WTC11 (cell line): ENCODE data around the gene USH2A. TPM values are rescaled to one million over a fixed set of nuclear protein-coding genes. Genes with fewer than 3 reads are reported as not detected.

Experiments used
- ATAC-seq: fragments of 200-7000 bp; cut with Tn5 transposase; 2 replicates; pipeline ENCODE4 v1.10.0; 2021; ENCODE audit warnings: mild to moderate bottlenecking, moderate library complexity
- CTCF ChIA-PET: fragments of 300-600 bp; sonication (Branson Sonifier 250); formaldehyde crosslinking; loops from one replicate; lab custom pipeline; 2021; ENCODE audit warnings: antibody characterized with exemption; lab: Charles Lee
- POLR2A ChIA-PET: fragments of 350-600 bp; sonication (Branson Sonifier 250); formaldehyde crosslinking; loops from one replicate; lab custom pipeline; 2021; ENCODE audit warnings: antibody characterized with exemption; lab: Charles Lee
- DNase-seq: peaks from one replicate; pipeline ENCODE4 v3.0.0; 2021; ENCODE audit warnings: low spot score
- H3K27ac Mint-ChIP-seq: 2 replicates; pipeline ENCODE4 v1.8.0; 2021; ENCODE audit warnings: mixed read lengths
- H3K27me3 Mint-ChIP-seq: 2 replicates; pipeline ENCODE4 v1.8.0; 2021; ENCODE audit warnings: low read depth, mild to moderate bottlenecking, moderate library complexity, mixed read lengths
- H3K36me3 Mint-ChIP-seq: 2 replicates; pipeline ENCODE4 v1.8.0; 2021; ENCODE audit warnings: mixed read lengths
- H3K4me1 Mint-ChIP-seq: 2 replicates; pipeline ENCODE4 v1.8.0; 2022; ENCODE audit warnings: mixed read lengths
- H3K4me3 Mint-ChIP-seq: 2 replicates; pipeline ENCODE4 v1.8.0; 2021; ENCODE audit warnings: mild to moderate bottlenecking, moderate library complexity, mixed read lengths
- H3K9me3 Mint-ChIP-seq: 2 replicates; pipeline ENCODE4 v1.8.0; 2021; ENCODE audit warnings: mixed read lengths
- ATF3 ChIP-seq: sonication (generic); formaldehyde crosslinking; conservative IDR thresholded peaks from 2 replicates; pipeline ENCODE4 v1.8.1; 2022; ENCODE audit warnings: mild to moderate bottlenecking, missing genetic modification reagents
- ATF6 ChIP-seq: sonication (generic); formaldehyde crosslinking; IDR thresholded peaks from 2 replicates; pipeline ENCODE4 v1.8.1; 2023; ENCODE audit warnings: mild to moderate bottlenecking, missing genetic modification reagents
- CREB1 ChIP-seq: sonication (generic); formaldehyde crosslinking; IDR thresholded peaks from 2 replicates; pipeline ENCODE4 v1.8.0; 2023; ENCODE audit warnings: mild to moderate bottlenecking, missing genetic modification reagents
- EMX1 ChIP-seq: fragments of 250-450 bp; sonication (Bioruptor Pico); IDR thresholded peaks from 2 replicates; pipeline ENCODE4 v1.8.0; 2021; ENCODE audit warnings: mild to moderate bottlenecking
- FOXP1 ChIP-seq: sonication (generic); formaldehyde crosslinking; IDR thresholded peaks from 2 replicates; pipeline ENCODE4 v1.8.0; 2022; ENCODE audit warnings: missing genetic modification reagents, mild to moderate bottlenecking, moderate library complexity, borderline replicate concordance
- HMGXB4 ChIP-seq: sonication (generic); formaldehyde crosslinking; IDR thresholded peaks from 2 replicates; pipeline ENCODE4 v1.8.1; 2023; ENCODE audit warnings: mild to moderate bottlenecking, moderate library complexity, missing genetic modification reagents
- JUN ChIP-seq: sonication (generic); formaldehyde crosslinking; IDR thresholded peaks from 2 replicates; pipeline ENCODE4 v1.8.0; 2023; ENCODE audit warnings: mild to moderate bottlenecking, missing genetic modification reagents
- MLX ChIP-seq: sonication (generic); formaldehyde crosslinking; IDR thresholded peaks from 2 replicates; pipeline ENCODE4 v1.8.1; 2023; ENCODE audit warnings: mild to moderate bottlenecking, missing genetic modification reagents, moderate library complexity
- MXD4 ChIP-seq: fragments of 250-450 bp; sonication (Bioruptor Pico); IDR thresholded peaks from 2 replicates; pipeline ENCODE4 v1.8.0; 2021; ENCODE audit warnings: mild to moderate bottlenecking, moderate library complexity, borderline replicate concordance
- MYBL2 ChIP-seq: sonication (generic); formaldehyde crosslinking; IDR thresholded peaks from 2 replicates; pipeline ENCODE4 v1.8.1; 2023; ENCODE audit warnings: mild to moderate bottlenecking, moderate library complexity, missing genetic modification reagents
- NFYB ChIP-seq: sonication (generic); formaldehyde crosslinking; conservative IDR thresholded peaks from 2 replicates; pipeline ENCODE4 v1.8.0; 2022; ENCODE audit warnings: low read depth, missing genetic modification reagents
- PRDM15 ChIP-seq: sonication (generic); formaldehyde crosslinking; IDR thresholded peaks from 2 replicates; pipeline ENCODE4 v1.8.0; 2022; ENCODE audit warnings: missing genetic modification reagents
- SMAD3 ChIP-seq: sonication (generic); formaldehyde crosslinking; IDR thresholded peaks from 2 replicates; pipeline ENCODE4 v1.8.0; 2022; ENCODE audit warnings: missing genetic modification reagents, mild to moderate bottlenecking, borderline replicate concordance
- SP1 ChIP-seq: sonication (generic); formaldehyde crosslinking; conservative IDR thresholded peaks from 2 replicates; pipeline ENCODE4 v1.8.1; 2022; ENCODE audit warnings: missing genetic modification reagents
- ZBTB21 ChIP-seq: sonication (generic); formaldehyde crosslinking; IDR thresholded peaks from 2 replicates; pipeline ENCODE4 v1.8.1; 2023; ENCODE audit warnings: mild to moderate bottlenecking, missing genetic modification reagents, borderline replicate concordance
- ZMAT4 ChIP-seq: fragments of 250-450 bp; sonication (Bioruptor Pico); IDR thresholded peaks from 2 replicates; pipeline ENCODE4 v1.9.0; 2021; ENCODE audit warnings: mild to moderate bottlenecking
- ZNF219 ChIP-seq: sonication (generic); formaldehyde crosslinking; IDR thresholded peaks from 2 replicates; pipeline ENCODE4 v1.8.0; 2023; ENCODE audit warnings: missing genetic modification reagents, mild to moderate bottlenecking, borderline replicate concordance
- ZNF281 ChIP-seq: sonication (generic); formaldehyde crosslinking; IDR thresholded peaks from 2 replicates; pipeline ENCODE4 v1.8.0; 2023; ENCODE audit warnings: mild to moderate bottlenecking, missing genetic modification reagents
- ZNF317 ChIP-seq: sonication (generic); formaldehyde crosslinking; IDR thresholded peaks from 2 replicates; pipeline ENCODE4 v1.8.1; 2023; ENCODE audit warnings: low read depth, mild to moderate bottlenecking, moderate library complexity, missing genetic modification reagents, borderline replicate concordance
- ZNF532 ChIP-seq: fragments of 250-450 bp; sonication (Bioruptor Pico); IDR thresholded peaks from 2 replicates; pipeline ENCODE4 v1.9.0; 2021; ENCODE audit warnings: mild to moderate bottlenecking, borderline replicate concordance
- total RNA-seq: library from RNA; stranded (reverse); gene quantifications from 3 replicates; pipeline ENCODE4 v1.2.3, GENCODE V29; 2021

Gene USH2A
- total RNA-seq, 1 experiment from 2014 or later = 0.37 TPM

- no peak for TF ChIP-seq ATF6 (CRISPR knock-in tag)
- TF ChIP-seq EMX1 = no peak
- TF ChIP-seq MXD4 = no peak
- no peak for TF ChIP-seq ZNF317
- TF ChIP-seq MLX = no peak
- no peak for TF ChIP-seq HMGXB4 (CRISPR knock-in tag)
- no peak for TF ChIP-seq ZMAT4 (CRISPR knock-in tag)
- no peak for TF ChIP-seq PRDM15 (CRISPR knock-in tag)
Observed at GRCh38 chr1:215600258-215600792, 822.9 kb downstream of the USH2A start (continued).

GRCh38 chr1:215599418-215600074 lies 823.7 kb downstream of the USH2A start:
- CTCF ChIA-PET = no interaction called here
- H3K36me3 Mint-ChIP-seq = peaks cover 45% of the 10 kb centered on the region
- TF ChIP-seq JUN (CRISPR knock-in tag) (no peak), SP1 (CRISPR knock-in tag) (no peak), ZNF219 (CRISPR knock-in tag) (no peak), ZNF281 (CRISPR knock-in tag) (no peak), SMAD3 (CRISPR knock-in tag) (no peak), MYBL2 (CRISPR knock-in tag) (no peak), NFYB (no peak), CREB1 (CRISPR knock-in tag) (no peak), ZBTB21 (CRISPR knock-in tag) (no peak), FOXP1 (CRISPR knock-in tag) (no peak), ZNF532 (CRISPR knock-in tag) (no peak), ATF3 (CRISPR knock-in tag) (no peak)

More at GRCh38 chr1:215599418-215600074, 823.7 kb downstream of the USH2A start:
- no peaks in the 10 kb centered on the region for H3K9me3 Mint-ChIP-seq
- H3K4me3 Mint-ChIP-seq = no peak overlapping the region
- no peak for DNase-seq
- peak overlapping the region; percentile 40 for H3K27ac Mint-ChIP-seq
- 0 out of 2 replicates have a peak, but pooled peaks have one; percentile 39 for ATAC-seq
- no peaks in the 10 kb centered on the region for H3K27me3 Mint-ChIP-seq
- POLR2A ChIA-PET = no interaction called here
- peaks cover 26% of the 10 kb centered on the region for H3K4me1 Mint-ChIP-seq
